CD8-positive, alpha-beta memory T cell (primary cell): ENCODE measurements around the gene NARF. TPM values are rescaled to one million over a fixed set of nuclear protein-coding genes. Genes with fewer than 3 reads are reported as not detected.
"Not testable (repeated sequence)": the region's sequence is repeated elsewhere in the genome, so short reads cannot be mapped to it uniquely, and the experiment has no call there.

ENCODE experiments used
- CTCF ChIA-PET: fragments of 350-600 bp; sonication (Branson Sonifier 250); formaldehyde crosslinking; loops from one replicate; lab custom pipeline; 2021; ENCODE audit warnings: antibody characterized with exemption; lab: Charles Lee
- POLR2A ChIA-PET: fragments of 350-600 bp; sonication (Branson Sonifier 250); formaldehyde crosslinking; loops from one replicate; lab custom pipeline; 2021; ENCODE audit warnings: antibody characterized with exemption; lab: Charles Lee
- DNase-seq, 5 donors: peaks; one replicate each; pipeline versions ENCODE4 v3.0.0 to v3.0.0-alpha.2; 2020 to 2022; ENCODE audit warnings: mixed read lengths in 1 of 5
- H3K27ac ChIP-seq: one replicate; pipeline ENCODE4 v1.7.0; 2013; ENCODE audit warnings: low read depth, mild to moderate bottlenecking, low read length, moderate library complexity
- H3K27me3 ChIP-seq: 2 replicates; pipeline ENCODE4 v1.7.0; 2013; ENCODE audit warnings: low read length, mild to moderate bottlenecking; ENCODE audit not compliant: insufficient read depth, poor library complexity, severe bottlenecking
- H3K36me3 ChIP-seq: 2 replicates; pipeline ENCODE4 v1.7.0; 2013; ENCODE audit warnings: mild to moderate bottlenecking, low read length, moderate library complexity; ENCODE audit not compliant: insufficient read depth
- H3K4me1 ChIP-seq: 2 replicates; pipeline ENCODE4 v1.7.0; 2013; ENCODE audit warnings: mild to moderate bottlenecking, low read length, moderate library complexity; ENCODE audit not compliant: insufficient read depth
- H3K4me3 ChIP-seq: 2 replicates; pipeline ENCODE4 v1.7.0; 2013; ENCODE audit warnings: mild to moderate bottlenecking, low read length
- H3K9me3 ChIP-seq: 2 replicates; pipeline ENCODE4 v1.7.0; 2013; ENCODE audit warnings: mild to moderate bottlenecking, low read length
- H3K27ac Mint-ChIP-seq, 8 donors: one replicate each; pipeline ENCODE4 v1.8.0; 2020 to 2021; ENCODE audit warnings: mixed read lengths in 8 of 8, mild to moderate bottlenecking in 6 of 8, inconsistent platforms in 3 of 8, moderate library complexity in 3 of 8
- H3K27me3 Mint-ChIP-seq, 2 donors: one replicate each; pipeline ENCODE4 v1.8.0; 2020 to 2021; ENCODE audit warnings: mixed read lengths in 2 of 2, mild to moderate bottlenecking in 1 of 2, moderate library complexity in 1 of 2
- H3K36me3 Mint-ChIP-seq, 3 donors: one replicate each; pipeline ENCODE4 v1.8.0; 2020 to 2021; ENCODE audit warnings: mixed read lengths in 3 of 3, inconsistent platforms in 1 of 3, mild to moderate bottlenecking in 1 of 3
- H3K4me1 Mint-ChIP-seq, 3 donors: one replicate each; pipeline ENCODE4 v1.8.0; 2020 to 2021; ENCODE audit warnings: mixed read lengths in 3 of 3, inconsistent platforms in 1 of 3, mild to moderate bottlenecking in 1 of 3
- H3K4me3 Mint-ChIP-seq, 7 donors: one replicate each; pipeline ENCODE4 v1.8.0; 2020 to 2021; ENCODE audit warnings: mixed read lengths in 7 of 7, mild to moderate bottlenecking in 6 of 7, moderate library complexity in 4 of 7, inconsistent platforms in 2 of 7
- H3K9me3 Mint-ChIP-seq, 5 donors: one replicate each; pipeline ENCODE4 v1.8.0; 2020 to 2022; ENCODE audit warnings: mixed read lengths in 5 of 5, mild to moderate bottlenecking in 3 of 5, moderate library complexity in 2 of 5, inconsistent platforms in 1 of 5
- polyA plus RNA-seq: library from polyadenylated mRNA; unstranded; fragments of 300-500 nt; fragmentation: Illumina TruSeq; gene quantifications from one replicate; pipeline ENCODE4 v1.2.3, GENCODE V29; 2021
- total RNA-seq, 2 experiments: library from RNA; stranded (reverse); gene quantifications; one replicate each; pipeline ENCODE4 v1.2.3, GENCODE V29; 2021

NARF gene
- total RNA-seq (10 to 100 TPM; 62.2 to 63.0 TPM), polyA plus RNA-seq (95.3 TPM)

DNA sequence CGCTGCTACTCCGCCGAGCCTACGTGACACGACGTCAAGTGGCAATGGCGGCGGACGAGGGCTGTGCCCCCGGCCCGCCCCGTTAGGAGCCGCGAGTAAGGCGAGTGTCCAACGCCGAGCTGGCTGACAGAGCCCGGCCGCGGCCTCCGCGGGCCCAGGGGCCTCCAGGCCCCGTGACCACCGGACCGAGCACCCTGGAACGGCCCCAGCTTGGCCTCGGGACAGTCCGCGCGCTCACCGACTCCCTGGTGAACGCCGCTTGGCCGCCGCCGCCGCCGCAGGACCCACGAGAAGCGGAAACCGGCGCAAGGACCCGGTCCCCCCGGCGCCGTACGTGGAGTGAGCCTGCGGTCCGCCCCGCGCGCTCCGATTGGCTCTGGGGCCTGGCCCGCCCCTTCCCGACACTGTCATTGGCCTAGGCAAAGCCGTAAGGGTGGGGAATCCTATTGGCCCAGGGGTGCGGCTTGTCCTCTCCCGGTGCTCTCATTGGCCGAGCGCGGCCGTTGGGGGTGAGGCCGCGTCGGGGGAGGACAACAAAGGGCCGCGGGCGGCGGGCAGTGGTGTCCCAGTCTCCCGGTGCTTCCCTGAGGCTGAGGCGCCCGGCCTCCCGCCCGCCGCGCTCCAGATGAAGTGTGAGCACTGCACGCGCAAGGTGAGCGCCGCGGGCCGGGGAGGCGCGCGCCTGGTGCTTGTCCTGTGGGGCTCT is at the start of gene NARF:
Gene NARF, plus strand, starts transcription at position 563 of the 706 bp plus-strand sequence. Its CDS starts 63 bp downstream, at position 626.
- Mint-ChIP-seq H3K27ac (peak within 1 kb of the TSS; percentile 87 to 98 (median 97)), H3K4me1 (peaks cover 26 to 38% (median 27%) of the 10 kb centered on the region in 3 donors), H3K9me3 (no peaks in the 10 kb centered on the region), H3K4me3 (peak within 1 kb of the TSS; percentile 82 to 97 (median 89)), H3K27me3 (peaks cover 0 to 1% of the 10 kb centered on the region in 2 donors), H3K36me3 (peaks cover 0 to 36% (median 8%) of the 10 kb centered on the region in 3 donors)
- ChIA-PET POLR2A (interaction anchor here (0.6 to 1.8 kb wide), 7 partner anchors 9 to 185 kb away, joined by 3 to 15 read pairs (median 5); partner anchors contain the start of genes CSNK1D and FOXK2), CTCF (interaction anchor here (1.3 to 1.6 kb wide), 3 partner anchors 9 to 93 kb away, joined by 3 to 4 read pairs (median 3); no protein-coding TSS in a partner anchor)
- Histone ChIP-seq H3K27ac (peak within 1 kb of the TSS; percentile 94), H3K4me1 (peaks cover 18% of the 10 kb centered on the region), H3K27me3 (no peaks in the 10 kb centered on the region), H3K4me3 (peak within 1 kb of the TSS; percentile 55), H3K9me3 (no peaks in the 10 kb centered on the region), H3K36me3 (peaks cover 13% of the 10 kb centered on the region)
- DNase-seq, result peak; percentile 93 to 98 (median 96)

DNA sequence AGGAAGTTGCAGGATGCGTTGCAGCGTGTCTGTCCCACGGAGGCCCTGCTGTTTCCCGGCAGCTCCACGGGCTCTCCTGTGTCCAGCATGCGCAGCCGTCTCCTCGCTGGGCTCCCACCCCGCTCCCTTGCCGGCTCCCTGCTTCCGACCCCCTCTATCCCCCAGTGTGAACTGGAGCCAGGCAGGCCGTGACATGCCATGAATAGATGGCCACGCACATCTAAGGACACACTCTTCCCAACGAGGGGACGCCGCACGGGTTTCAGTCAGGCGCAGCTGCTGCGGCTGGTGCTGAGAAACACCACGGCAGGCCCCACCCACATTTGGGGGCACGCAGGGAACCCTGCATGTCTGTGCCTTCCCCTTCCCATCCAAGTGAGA is 49.6 kb upstream of the NARF start:
- no peak overlapping the region for H3K27ac Mint-ChIP-seq
- POLR2A ChIA-PET, result no interaction called here
- no peak overlapping the region for H3K4me3 Mint-ChIP-seq
- peaks cover under 1% of the 10 kb centered on the region for H3K4me1 ChIP-seq
- no peak for DNase-seq
- peaks cover 0 to 35% (median 7%) of the 10 kb centered on the region in 3 donors for H3K36me3 Mint-ChIP-seq
- no peak overlapping the region for H3K4me3 ChIP-seq
- no peaks in the 10 kb centered on the region for H3K27me3 Mint-ChIP-seq
- H3K9me3 Mint-ChIP-seq, result no peaks in the 10 kb centered on the region
- CTCF ChIA-PET, result no interaction called here
- H3K27ac ChIP-seq, result no peak overlapping the region
- H3K4me1 Mint-ChIP-seq, result peaks cover 0 to 3% (median 1%) of the 10 kb centered on the region in 3 donors
- no peaks in the 10 kb centered on the region for H3K9me3 ChIP-seq
- peaks cover 4% of the 10 kb centered on the region for H3K36me3 ChIP-seq
- H3K27me3 ChIP-seq, result no peaks in the 10 kb centered on the region

DNA sequence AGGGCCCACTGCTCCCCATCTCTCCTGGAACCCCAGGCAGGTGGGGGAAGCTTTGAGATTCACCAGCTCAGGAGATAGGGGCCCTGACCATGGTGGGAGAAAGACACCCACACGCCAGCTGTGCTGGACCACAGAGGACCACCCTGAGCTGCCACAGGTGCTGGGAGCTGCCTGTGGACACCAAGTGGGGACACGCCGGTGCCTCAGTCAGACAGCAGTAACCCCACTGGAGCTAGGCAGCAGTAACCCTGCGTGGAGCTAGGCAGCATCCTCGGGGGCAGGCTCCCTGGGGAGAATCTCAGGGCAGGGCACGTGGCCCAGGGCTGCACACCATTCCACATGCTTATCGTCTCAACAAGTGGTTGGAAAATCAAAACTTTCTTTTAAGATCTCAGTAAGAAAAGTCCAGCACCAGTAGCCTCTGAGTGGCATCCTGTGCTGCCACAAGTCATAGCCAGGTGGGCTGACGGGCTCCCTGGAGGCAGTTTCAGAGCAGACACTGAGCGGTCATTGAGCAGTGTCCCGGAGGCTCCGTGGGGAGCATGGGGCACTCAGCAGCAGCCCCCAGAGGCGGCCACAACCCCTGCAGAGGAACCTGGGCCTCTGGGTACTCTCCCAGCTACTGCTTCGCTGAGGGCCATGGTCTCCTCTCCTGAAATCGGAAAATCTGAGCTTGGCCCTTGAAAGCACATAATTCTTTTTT is 48.4 kb upstream of the NARF start:
- H3K9me3 ChIP-seq, result no peaks in the 10 kb centered on the region
- Mint-ChIP-seq H3K9me3 (no peaks in the 10 kb centered on the region), H3K36me3 (peaks cover 0 to 37% (median 9%) of the 10 kb centered on the region in 3 donors), H3K27ac (no peak overlapping the region), H3K4me3 (no peak overlapping the region), H3K27me3 (no peaks in the 10 kb centered on the region), H3K4me1 (peaks cover 6 to 13% (median 7%) of the 10 kb centered on the region in 3 donors)
- no peaks in the 10 kb centered on the region for H3K36me3 ChIP-seq
- DNase-seq, result no peak
- H3K4me1 ChIP-seq, result peaks cover 10% of the 10 kb centered on the region
- no peak overlapping the region for H3K4me3 ChIP-seq
- POLR2A ChIA-PET, result no interaction called here
- CTCF ChIA-PET, result interaction anchor here (1.1 kb wide), 1 partner anchor 9 kb away, joined by 3 read pairs; the partner anchor contains the start of gene OGFOD3
- H3K27ac ChIP-seq, result no peak overlapping the region
- no peaks in the 10 kb centered on the region for H3K27me3 ChIP-seq

DNA sequence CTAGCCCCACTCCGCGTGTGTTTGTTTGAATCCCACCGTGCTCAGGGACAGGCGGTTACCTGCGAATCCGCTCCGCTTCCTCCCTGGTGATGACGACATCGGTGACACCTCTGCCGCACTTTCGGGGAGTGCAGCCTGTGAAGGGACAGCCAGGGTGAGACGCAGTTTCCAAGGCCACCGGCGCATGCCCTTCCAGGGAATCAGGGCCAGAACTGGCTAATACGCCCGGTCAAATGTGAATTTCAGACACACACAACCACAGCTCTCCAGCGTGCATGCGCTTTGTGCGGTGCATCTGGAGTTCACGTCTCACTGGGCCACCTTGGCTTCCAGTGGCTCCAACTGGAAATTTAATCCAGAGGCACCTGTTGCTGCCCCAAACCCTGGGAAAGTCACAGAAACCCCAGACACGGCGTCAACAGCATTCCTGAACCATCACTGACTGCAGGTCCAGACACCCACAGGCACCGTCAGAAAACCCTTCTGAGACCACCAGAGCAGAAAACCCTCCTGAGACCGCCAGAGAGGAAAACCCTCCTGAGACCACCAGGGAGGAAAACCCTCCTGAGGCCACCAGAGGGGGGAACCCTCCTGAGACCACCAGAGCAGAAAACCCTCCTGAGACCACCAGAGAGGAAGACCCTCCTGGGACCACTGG is 47.0 kb upstream of the NARF start:
- peaks cover 10% of the 10 kb centered on the region for H3K4me1 ChIP-seq
- no peak overlapping the region for H3K4me3 ChIP-seq
- CTCF ChIA-PET, result interaction anchor here (1.1 kb wide), 1 partner anchor 7 kb away, joined by 3 read pairs; the partner anchor contains the start of gene OGFOD3
- no peaks in the 10 kb centered on the region for H3K9me3 ChIP-seq
- H3K27ac Mint-ChIP-seq, result no peak overlapping the region
- no peak overlapping the region for H3K4me3 Mint-ChIP-seq
- no peaks in the 10 kb centered on the region for H3K27me3 Mint-ChIP-seq
- no peak overlapping the region for H3K27ac ChIP-seq
- no peaks in the 10 kb centered on the region for H3K36me3 ChIP-seq
- peaks cover 0 to 32% (median 8%) of the 10 kb centered on the region in 3 donors for H3K36me3 Mint-ChIP-seq
- H3K27me3 ChIP-seq, result no peaks in the 10 kb centered on the region
- POLR2A ChIA-PET, result interaction anchor here (0.6 kb wide), 1 partner anchor 53 kb away, joined by 3 read pairs; no protein-coding TSS in a partner anchor
- H3K4me1 Mint-ChIP-seq, result peaks cover 6 to 17% (median 9%) of the 10 kb centered on the region in 3 donors
- DNase-seq, result no peak
- H3K9me3 Mint-ChIP-seq, result no peaks in the 10 kb centered on the region

DNA sequence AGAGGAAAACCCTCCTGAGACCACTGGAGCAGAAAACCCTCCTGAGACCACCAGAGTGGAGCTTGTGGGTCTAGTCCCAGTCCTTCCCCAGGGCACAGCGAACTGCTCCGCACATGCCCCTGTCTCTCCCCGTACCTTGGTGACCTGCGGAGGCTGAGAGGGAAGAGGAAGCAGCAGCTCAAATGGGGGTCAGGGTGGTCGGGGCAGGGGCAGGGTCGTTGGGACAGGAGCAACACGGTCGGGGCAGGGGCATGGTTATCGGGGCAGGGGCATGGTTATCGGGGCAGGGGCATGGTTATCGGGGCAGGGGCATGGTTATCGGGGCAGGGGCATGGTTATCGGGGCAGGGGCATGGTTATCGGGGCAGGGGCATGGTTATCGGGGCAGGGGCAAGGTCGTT is 46.5 kb upstream of the NARF start:
- H3K27me3 ChIP-seq, H3K27ac Mint-ChIP-seq, H3K9me3 ChIP-seq, CTCF ChIA-PET, H3K27ac ChIP-seq, H3K27me3 Mint-ChIP-seq, H3K9me3 Mint-ChIP-seq, H3K4me3 ChIP-seq, DNase-seq, H3K36me3 ChIP-seq, H3K4me1 ChIP-seq, POLR2A ChIA-PET, H3K4me3 Mint-ChIP-seq: not testable (repeated sequence)
- H3K36me3 Mint-ChIP-seq, result peaks cover 0 to 32% (median 8%) of the 10 kb centered on the region in 3 donors
- H3K4me1 Mint-ChIP-seq, result peaks cover 6 to 17% (median 9%) of the 10 kb centered on the region in 3 donors

DNA sequence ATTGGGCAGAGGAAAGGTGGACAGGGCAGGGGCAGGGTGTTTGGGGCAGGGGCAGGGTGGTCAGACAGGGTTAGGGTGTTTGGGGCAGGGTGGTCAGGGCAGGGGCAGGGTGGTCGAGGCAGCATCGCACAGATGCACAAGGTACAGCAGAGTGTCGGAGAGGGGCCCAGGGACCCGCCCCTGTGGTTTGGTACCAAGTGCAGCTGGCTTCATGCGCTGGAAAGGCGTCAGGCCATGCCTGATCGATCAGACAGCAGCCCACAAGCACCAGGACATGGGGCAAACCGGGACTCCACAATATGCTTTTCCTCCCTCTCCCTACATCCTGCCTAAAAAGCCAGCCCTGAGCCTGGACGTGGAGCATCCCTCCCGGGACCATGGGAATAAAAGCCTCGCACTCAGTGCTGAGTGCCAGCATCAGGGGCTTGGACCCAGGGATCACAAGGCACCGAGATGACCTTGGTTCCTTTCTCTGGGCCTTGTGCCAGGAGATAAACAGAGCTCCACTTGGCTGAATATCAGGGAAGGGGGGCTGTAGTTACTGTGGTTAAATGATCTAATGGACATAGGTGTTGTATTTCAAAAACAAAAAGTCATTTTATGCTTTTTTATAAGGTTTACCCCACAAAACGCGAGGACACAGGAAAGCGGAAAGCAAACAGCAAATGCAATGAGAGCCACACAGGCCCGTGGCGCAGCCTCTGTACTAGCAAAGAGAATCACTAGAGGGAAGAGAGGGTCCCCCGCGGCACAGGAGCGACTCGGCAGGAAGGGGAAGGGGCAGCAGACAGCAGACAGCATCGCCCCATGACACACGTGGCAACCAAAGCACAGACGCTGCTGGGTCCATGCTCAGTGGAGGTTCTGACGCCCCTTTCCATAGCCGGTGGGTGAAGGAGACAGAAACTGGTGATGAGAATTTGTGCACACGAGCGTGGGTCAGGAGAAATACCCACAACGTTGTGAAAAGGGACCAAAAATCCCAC is 45.7 kb upstream of the NARF start:
- Histone ChIP-seq H3K4me1 (peaks cover 15% of the 10 kb centered on the region), H3K27ac (no peak overlapping the region), H3K36me3 (no peaks in the 10 kb centered on the region), H3K27me3 (no peaks in the 10 kb centered on the region), H3K4me3 (no peak overlapping the region), H3K9me3 (no peaks in the 10 kb centered on the region)
- no peaks in the 10 kb centered on the region for H3K9me3 Mint-ChIP-seq
- no peaks in the 10 kb centered on the region for H3K27me3 Mint-ChIP-seq
- peak overlapping the region in 3 of 7 donors; percentile 35 to 56 (median 51) for H3K4me3 Mint-ChIP-seq
- H3K36me3 Mint-ChIP-seq, result peaks cover 0 to 25% (median 6%) of the 10 kb centered on the region in 3 donors
- H3K4me1 Mint-ChIP-seq, result peaks cover 10 to 18% (median 13%) of the 10 kb centered on the region in 3 donors
- H3K27ac Mint-ChIP-seq, result no peak overlapping the region
- DNase-seq, result no peak
- ChIA-PET CTCF (interaction anchor here (1.9 kb wide), 1 partner anchor 60 kb away, joined by 5 read pairs; no protein-coding TSS in a partner anchor), POLR2A (interaction anchor here (0.6 kb wide), 1 partner anchor 10 kb away, joined by 3 read pairs; no protein-coding TSS in a partner anchor)
